Measurements from ENCODE around the gene LCE4A. TPM values are rescaled to one million over a fixed set of nuclear protein-coding genes. Genes with fewer than 3 reads are reported as not detected.
"Not testable (repeated sequence)": the region's sequence is repeated elsewhere in the genome, so short reads cannot be mapped to it uniquely, and the experiment has no call there.

Gene LCE4A
- total and polyA plus RNA-seq, 4 donors = not detected

DNA sequence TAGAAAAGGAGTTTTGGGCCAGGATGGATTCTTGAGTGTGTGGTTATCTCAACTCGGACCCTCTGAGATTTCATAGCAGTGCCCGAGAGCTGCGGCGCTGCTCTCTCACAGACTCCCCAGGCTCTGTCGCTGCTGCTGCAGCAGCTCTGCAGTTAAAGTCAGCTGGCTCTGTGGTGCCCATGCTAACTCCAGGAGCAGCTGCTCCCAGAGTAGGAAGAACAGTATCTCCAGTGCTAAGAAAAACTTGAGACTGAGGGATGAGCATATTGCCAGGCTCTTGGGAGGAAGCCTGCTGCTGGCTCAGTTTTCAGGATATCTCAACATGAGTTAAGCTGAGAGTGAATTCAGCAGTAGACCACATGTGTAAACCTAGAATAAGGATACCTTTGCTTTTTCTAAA is 40.3 kb upstream of the LCE4A start:
- no peak for DNase-seq
- WGBS, 2 donors = 83 to 86% methylated on average over 5 of the region's 5 CpGs
- Histone ChIP-seq H3K27me3 (ENCODE audit: control insufficient read depth in 3 of 3, insufficient read depth in 3 of 3, low read length in 2 of 3) (peaks cover 0 to 4% (median 0%) of the 10 kb centered on the region in 3 donors), H3K36me3 (ENCODE audit: control insufficient read depth in 4 of 4, insufficient read depth in 4 of 4, low read length in 4 of 4) (no peaks in the 10 kb centered on the region), H3K4me1 (ENCODE audit: control insufficient read depth in 5 of 5, insufficient read depth in 5 of 5, low read length in 5 of 5) (no peaks in the 10 kb centered on the region), H3K27ac (ENCODE audit: low read depth in 1 of 2, low read length in 1 of 2) (no peak overlapping the region), H3K4me3 (no peak overlapping the region), H3K9ac (ENCODE audit: insufficient read depth in 1 of 2, low read length in 2 of 2) (no peak overlapping the region), H3K9me3 (ENCODE audit: control insufficient read depth in 4 of 4, insufficient read depth in 3 of 4, low read length in 3 of 4) (peaks cover 0 to 4% (median 1%) of the 10 kb centered on the region in 4 donors)
- TF ChIP-seq, protein P1, sequence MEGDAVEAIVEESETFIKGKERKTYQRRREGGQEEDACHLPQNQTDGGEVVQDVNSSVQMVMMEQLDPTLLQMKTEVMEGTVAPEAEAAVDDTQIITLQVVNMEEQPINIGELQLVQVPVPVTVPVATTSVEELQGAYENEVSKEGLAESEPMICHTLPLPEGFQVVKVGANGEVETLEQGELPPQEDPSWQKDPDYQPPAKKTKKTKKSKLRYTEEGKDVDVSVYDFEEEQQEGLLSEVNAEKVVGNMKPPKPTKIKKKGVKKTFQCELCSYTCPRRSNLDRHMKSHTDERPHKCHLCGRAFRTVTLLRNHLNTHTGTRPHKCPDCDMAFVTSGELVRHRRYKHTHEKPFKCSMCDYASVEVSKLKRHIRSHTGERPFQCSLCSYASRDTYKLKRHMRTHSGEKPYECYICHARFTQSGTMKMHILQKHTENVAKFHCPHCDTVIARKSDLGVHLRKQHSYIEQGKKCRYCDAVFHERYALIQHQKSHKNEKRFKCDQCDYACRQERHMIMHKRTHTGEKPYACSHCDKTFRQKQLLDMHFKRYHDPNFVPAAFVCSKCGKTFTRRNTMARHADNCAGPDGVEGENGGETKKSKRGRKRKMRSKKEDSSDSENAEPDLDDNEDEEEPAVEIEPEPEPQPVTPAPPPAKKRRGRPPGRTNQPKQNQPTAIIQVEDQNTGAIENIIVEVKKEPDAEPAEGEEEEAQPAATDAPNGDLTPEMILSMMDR (IDR thresholded peaks at IDR 0.05; ENCODE audit: control extremely low read depth, extremely low read depth) = no peak
- no peak for ATAC-seq (ENCODE audit: insufficient read depth, low FRiP score)

DNA sequence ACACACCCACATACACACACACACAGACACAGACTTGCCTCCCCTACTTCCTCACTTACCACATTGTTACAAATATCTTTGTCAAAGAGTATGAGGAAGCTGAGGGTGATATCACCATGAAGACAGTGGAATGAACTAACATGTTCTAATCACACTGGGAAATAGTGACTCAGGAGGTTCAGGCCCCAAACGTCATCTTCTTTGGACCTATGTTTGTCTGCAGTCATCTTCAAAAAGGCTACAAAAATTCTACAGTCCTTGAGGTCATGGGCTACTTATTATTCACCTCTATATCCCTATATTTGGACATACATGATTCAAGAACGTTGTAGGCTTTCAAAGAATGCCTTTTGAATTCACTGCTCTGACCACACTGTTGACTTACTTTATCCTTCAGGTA is 34.9 kb upstream of the LCE4A start:
- no peak for ATAC-seq (ENCODE audit: insufficient read depth, low FRiP score)
- H3K36me3 ChIP-seq (ENCODE audit: control insufficient read depth in 4 of 4, insufficient read depth in 4 of 4, low read length in 4 of 4) = no peaks in the 10 kb centered on the region
- TF ChIP-seq, protein P1 (IDR thresholded peaks at IDR 0.05; ENCODE audit: control extremely low read depth, extremely low read depth) = no peak
- no peaks in the 10 kb centered on the region for H3K27me3 ChIP-seq (ENCODE audit: control insufficient read depth in 3 of 3, insufficient read depth in 3 of 3, low read length in 2 of 3)
- H3K4me1 ChIP-seq (ENCODE audit: control insufficient read depth in 5 of 5, insufficient read depth in 5 of 5, low read length in 5 of 5) = no peaks in the 10 kb centered on the region
- no peak for DNase-seq
- H3K27ac ChIP-seq (ENCODE audit: low read depth in 1 of 2, low read length in 1 of 2) = no peak overlapping the region
- no peak overlapping the region for H3K4me3 ChIP-seq
- 36 to 45% methylated on average over 2 of the region's 2 CpGs for WGBS, 2 donors
- H3K9me3 ChIP-seq (ENCODE audit: control insufficient read depth in 4 of 4, insufficient read depth in 3 of 4, low read length in 3 of 4) = no peaks in the 10 kb centered on the region
- no peak overlapping the region for H3K9ac ChIP-seq (ENCODE audit: insufficient read depth in 1 of 2, low read length in 2 of 2)

DNA sequence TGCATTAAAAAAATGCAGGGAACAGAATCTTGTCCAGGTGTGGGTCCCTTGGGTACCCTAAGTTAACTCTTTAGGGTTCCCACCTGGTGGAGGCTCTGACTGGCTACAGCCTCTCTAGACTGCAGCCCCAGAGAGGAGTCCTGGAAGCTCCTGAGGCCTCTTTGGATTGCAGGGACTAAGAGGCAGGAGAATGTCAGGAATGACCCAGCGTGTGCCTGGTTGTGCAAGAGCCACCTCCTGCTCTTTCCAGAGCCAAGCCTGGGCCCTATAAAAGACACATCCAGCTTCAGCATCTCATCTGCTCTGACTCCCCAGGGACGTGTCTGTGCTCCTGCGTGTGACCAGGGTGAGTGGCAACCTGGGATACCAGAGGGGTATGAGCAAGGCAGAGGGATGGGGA is 33.0 kb upstream of the LCE4A start, which contains the start of gene LCE2C:
Gene LCE2C, plus strand, starts transcription at position 297 of the 400 bp plus-strand sequence. CDS start 737 bp downstream, outside the sequence.
- H3K27ac ChIP-seq (ENCODE audit: low read depth in 1 of 2, low read length in 1 of 2); H3K4me1 ChIP-seq (ENCODE audit: control insufficient read depth in 5 of 5, insufficient read depth in 5 of 5, low read length in 5 of 5); H3K4me3 ChIP-seq; ATAC-seq (ENCODE audit: insufficient read depth, low FRiP score); H3K27me3 ChIP-seq (ENCODE audit: control insufficient read depth in 3 of 3, insufficient read depth in 3 of 3, low read length in 2 of 3); H3K9ac ChIP-seq (ENCODE audit: insufficient read depth in 1 of 2, low read length in 2 of 2); H3K9me3 ChIP-seq (ENCODE audit: control insufficient read depth in 4 of 4, insufficient read depth in 3 of 4, low read length in 3 of 4); H3K36me3 ChIP-seq (ENCODE audit: control insufficient read depth in 4 of 4, insufficient read depth in 4 of 4, low read length in 4 of 4); DNase-seq: not testable (repeated sequence)
- 72 to 93% methylated on average over 3 of the region's 3 CpGs for WGBS, 2 donors

DNA sequence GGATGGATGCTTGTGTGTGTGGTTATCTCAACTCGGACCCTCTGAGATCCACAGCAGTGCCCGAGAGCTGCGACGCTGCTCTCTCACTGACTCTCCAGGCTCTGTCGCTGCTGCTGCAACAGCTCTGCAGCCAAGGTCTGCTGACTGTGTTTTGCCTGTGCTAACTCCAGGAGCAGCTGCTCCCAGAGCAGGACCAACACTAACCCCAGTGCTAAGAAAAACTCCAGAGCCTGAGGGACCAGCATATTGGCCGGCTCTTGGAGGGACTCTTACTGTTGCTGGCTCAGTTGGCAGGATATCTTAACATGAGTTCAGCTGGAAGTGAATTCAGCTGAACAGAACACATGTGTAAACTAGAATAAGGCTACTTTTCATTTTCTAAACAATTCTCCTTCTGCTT is 28.5 kb upstream of the LCE4A start:
- Histone ChIP-seq H3K27ac (ENCODE audit: low read depth in 1 of 2, low read length in 1 of 2) (no peak overlapping the region), H3K36me3 (ENCODE audit: control insufficient read depth in 4 of 4, insufficient read depth in 4 of 4, low read length in 4 of 4) (no peaks in the 10 kb centered on the region), H3K4me3 (no peak overlapping the region), H3K27me3 (ENCODE audit: control insufficient read depth in 3 of 3, insufficient read depth in 3 of 3, low read length in 2 of 3) (no peaks in the 10 kb centered on the region), H3K9me3 (ENCODE audit: control insufficient read depth in 4 of 4, insufficient read depth in 3 of 4, low read length in 3 of 4) (peaks cover 0 to 4% (median 0%) of the 10 kb centered on the region in 4 donors), H3K4me1 (ENCODE audit: control insufficient read depth in 5 of 5, insufficient read depth in 5 of 5, low read length in 5 of 5) (no peaks in the 10 kb centered on the region), H3K9ac (ENCODE audit: insufficient read depth in 1 of 2, low read length in 2 of 2) (no peak overlapping the region)
- ATAC-seq (ENCODE audit: insufficient read depth, low FRiP score) = no peak
- DNase-seq = no peak
- 58 to 84% methylated on average over 6 of the region's 6 CpGs for WGBS, 2 donors
- TF ChIP-seq, protein P1 (IDR thresholded peaks at IDR 0.05; ENCODE audit: control extremely low read depth, extremely low read depth) = no peak

All from lung (tissue), 12 donors.